Chondrocyte (in vitro differentiated cells): Measurements from ENCODE around the gene HSD3B2. TPM values are rescaled to one million over a fixed set of nuclear protein-coding genes. Genes with fewer than 3 reads are reported as not detected.

Experiments used
- DNase-seq: peaks from one replicate; pipeline ENCODE4 v3.0.0; 2021; ENCODE audit warnings: mixed read lengths, low spot score
- H3K27ac Mint-ChIP-seq: one replicate; pipeline ENCODE4 v1.8.0; 2021; ENCODE audit warnings: mild to moderate bottlenecking, moderate library complexity, mixed read lengths; ENCODE audit not compliant: unreplicated experiment
- H3K27me3 Mint-ChIP-seq: 2 replicates; pipeline ENCODE4 v1.8.0; 2021; ENCODE audit warnings: low read depth, mixed read lengths
- H3K36me3 Mint-ChIP-seq: 2 replicates; pipeline ENCODE4 v1.8.0; 2021; ENCODE audit warnings: low read depth, mixed read lengths
- H3K4me1 Mint-ChIP-seq: 2 replicates; pipeline ENCODE4 v1.8.0; 2021; ENCODE audit warnings: low read depth, mild to moderate bottlenecking, mixed read lengths
- H3K4me3 Mint-ChIP-seq: one replicate; pipeline ENCODE4 v1.8.0; 2021; ENCODE audit warnings: mild to moderate bottlenecking, moderate library complexity, mixed read lengths; ENCODE audit not compliant: unreplicated experiment
- H3K9me3 Mint-ChIP-seq: 2 replicates; pipeline ENCODE4 v1.8.0; 2021; ENCODE audit warnings: low read depth, mixed read lengths
- CTCF ChIP-seq: fragments of 200-600 bp; sonication (generic); IDR thresholded peaks from 2 replicates; pipeline ENCODE4 v1.5.0; 2021; ENCODE audit warnings: antibody characterized with exemption, mild to moderate bottlenecking, moderate library complexity
- total RNA-seq: library from RNA; stranded (reverse); gene quantifications from 3 replicates; pipeline ENCODE4 v1.2.1, GENCODE V29; 2021

HSD3B2 gene
- total RNA-seq, 1 donor from 2014 or later = not detected

DNA sequence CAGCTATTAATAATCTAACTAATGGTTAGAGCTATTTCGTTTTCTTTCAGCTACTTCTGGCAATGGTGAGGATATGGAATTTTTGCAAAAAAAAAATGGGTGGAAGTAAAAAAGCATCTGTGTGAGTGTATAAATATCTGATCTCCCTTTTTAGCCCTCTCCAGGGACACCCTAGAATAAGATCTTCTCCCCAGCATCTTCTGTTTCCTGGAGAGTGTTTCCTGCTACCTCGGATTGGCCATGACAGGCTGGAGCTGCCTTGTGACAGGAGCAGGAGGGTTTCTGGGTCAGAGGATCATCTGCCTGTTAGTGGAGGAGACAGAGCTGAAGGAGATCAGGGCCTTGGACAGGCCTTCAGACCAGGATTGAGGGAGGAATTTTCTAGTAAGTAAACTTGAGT, 23.8 kb downstream of the HSD3B2 start:
- H3K4me3 Mint-ChIP-seq = no peak overlapping the region
- no peaks in the 10 kb centered on the region for H3K36me3 Mint-ChIP-seq
- TF ChIP-seq CTCF = no peak
- DNase-seq = no peak
- H3K4me1 Mint-ChIP-seq = no peaks in the 10 kb centered on the region
- no peaks in the 10 kb centered on the region for H3K9me3 Mint-ChIP-seq
- H3K27ac Mint-ChIP-seq = no peak overlapping the region
- H3K27me3 Mint-ChIP-seq = peaks cover 30% of the 10 kb centered on the region

DNA sequence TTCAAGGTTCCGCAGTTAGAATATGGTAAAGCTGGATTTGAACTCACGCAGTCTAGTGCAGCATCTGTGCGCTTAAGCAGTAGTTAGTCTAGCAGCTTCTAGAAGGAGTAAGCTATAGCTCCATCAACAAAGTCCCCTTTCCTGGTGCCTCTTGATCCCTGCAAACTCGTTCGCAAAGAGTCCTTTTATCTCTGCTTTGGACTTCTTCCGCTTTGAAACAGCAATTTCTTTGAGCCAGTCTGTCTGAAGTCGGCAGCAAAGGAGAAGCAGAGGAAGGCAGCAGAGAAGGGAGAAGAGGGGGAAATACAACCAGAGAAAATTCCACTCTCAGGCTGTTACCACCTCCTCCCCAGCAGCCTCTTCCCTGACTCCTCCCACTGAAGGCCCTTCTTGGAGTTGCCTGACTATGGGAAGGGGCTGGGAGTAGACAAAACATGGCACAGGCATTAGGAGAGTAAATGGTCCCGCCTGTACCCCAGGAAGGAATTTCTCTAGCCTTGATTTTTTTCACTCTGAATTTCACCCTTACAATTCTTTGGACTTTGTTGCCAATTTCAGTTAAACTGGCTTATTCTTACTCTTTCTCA, 25.9 kb downstream of the HSD3B2 start:
- Mint-ChIP-seq H3K27ac (no peak overlapping the region), H3K9me3 (no peaks in the 10 kb centered on the region), H3K4me3 (no peak overlapping the region), H3K36me3 (no peaks in the 10 kb centered on the region), H3K4me1 (no peaks in the 10 kb centered on the region), H3K27me3 (peaks cover 39% of the 10 kb centered on the region)
- DNase-seq = no peak
- TF ChIP-seq CTCF = no peak

- H3K27me3 Mint-ChIP-seq = peaks cover 43% of the 10 kb centered on the region
- no peak overlapping the region for H3K4me3 Mint-ChIP-seq
- no peaks in the 10 kb centered on the region for H3K36me3 Mint-ChIP-seq
- no peak for TF ChIP-seq CTCF
- no peak overlapping the region for H3K27ac Mint-ChIP-seq
- H3K4me1 Mint-ChIP-seq = no peaks in the 10 kb centered on the region
- DNase-seq = no peak
- H3K9me3 Mint-ChIP-seq = no peaks in the 10 kb centered on the region
These were observed 27.8 kb downstream of the HSD3B2 start for GRCh38 chr1:119442756-119443155.

DNA sequence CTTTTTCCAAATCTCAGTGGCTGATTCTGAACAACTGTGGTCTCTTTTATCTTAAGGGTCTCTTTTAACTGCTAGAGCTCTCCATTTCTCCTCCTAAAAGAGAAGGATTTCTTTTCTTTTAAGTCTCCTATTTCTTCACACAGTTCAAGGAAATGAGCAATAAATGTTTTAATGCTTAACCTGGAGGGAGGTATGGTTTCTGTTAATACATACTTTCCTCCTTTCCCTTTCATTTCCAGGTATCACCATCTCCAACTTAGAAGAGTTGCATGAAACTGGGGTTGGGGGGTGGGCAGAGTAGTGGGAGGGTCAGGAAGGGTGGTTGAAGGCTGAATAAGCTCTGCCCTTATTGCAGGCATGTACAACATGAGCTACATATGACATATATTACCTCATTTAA, 31.4 kb downstream of the HSD3B2 start:
- DNase-seq = no peak
- Mint-ChIP-seq H3K27ac (no peak overlapping the region), H3K4me3 (no peak overlapping the region), H3K9me3 (no peaks in the 10 kb centered on the region), H3K27me3 (peaks cover 42% of the 10 kb centered on the region), H3K36me3 (peaks cover 3% of the 10 kb centered on the region), H3K4me1 (no peaks in the 10 kb centered on the region)
- TF ChIP-seq CTCF = no peak

GRCh38 chr1:119447344-119448126, 32.6 kb downstream of the HSD3B2 start:
- Mint-ChIP-seq H3K36me3 (peaks cover 3% of the 10 kb centered on the region), H3K27me3 (peaks cover 36% of the 10 kb centered on the region), H3K4me3 (no peak overlapping the region), H3K9me3 (no peaks in the 10 kb centered on the region), H3K27ac (no peak overlapping the region), H3K4me1 (peaks cover 5% of the 10 kb centered on the region)
- no peak for DNase-seq
- TF ChIP-seq CTCF = no peak
